Prostate gland (tissue), 2 donors: Measurements from ENCODE around the gene PNMA8C.

Experiments used
- POLR2A ChIP-seq: fragments of 450-650 bp; IDR thresholded peaks from one replicate; pipeline ENCODE4 v1.6.1; 2016; ENCODE audit warnings: antibody characterized with exemption, mild to moderate bottlenecking
- POLR2AphosphoS5 ChIP-seq: sonication (generic); formaldehyde crosslinking; IDR thresholded peaks from one replicate; pipeline ENCODE4 v1.6.1; 2017; ENCODE audit warnings: antibody characterized with exemption
- TF ChIP-seq, protein P1 (sequence below), 4 experiments: fragments of 200-600 bp in 2 of 4; fragments of 450-650 bp in 2 of 4; sonication (generic) in 2 of 4; IDR thresholded peaks; 1 replicate in 3 of 4; 2 replicates in 1 of 4; pipeline ENCODE4 v1.5.1; 2016 to 2019; ENCODE audit warnings: antibody characterized with exemption in 4 of 4, mild to moderate bottlenecking in 2 of 4, moderate library complexity in 2 of 4

DNA sequence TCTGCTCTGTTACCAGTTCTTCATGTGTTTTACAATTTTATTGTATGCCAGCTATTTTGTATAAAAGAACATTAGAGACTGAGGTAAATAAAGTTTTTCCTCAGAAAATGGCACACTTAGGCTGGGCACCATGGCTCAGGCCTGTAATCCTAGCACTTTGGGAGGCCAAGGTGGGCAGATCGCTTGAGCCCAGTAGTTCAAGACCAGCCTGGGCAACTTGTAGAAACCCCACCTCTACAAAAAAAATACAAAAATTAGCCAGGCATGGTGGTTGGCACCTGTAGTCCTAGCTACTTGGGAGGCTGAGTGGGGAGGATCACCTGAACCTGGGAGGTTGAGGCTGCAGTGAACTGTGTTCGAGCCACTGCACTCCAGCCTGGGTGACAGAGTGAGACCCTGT is 47.4 kb downstream of the PNMA8C start:
- TF ChIP-seq, protein P1, sequence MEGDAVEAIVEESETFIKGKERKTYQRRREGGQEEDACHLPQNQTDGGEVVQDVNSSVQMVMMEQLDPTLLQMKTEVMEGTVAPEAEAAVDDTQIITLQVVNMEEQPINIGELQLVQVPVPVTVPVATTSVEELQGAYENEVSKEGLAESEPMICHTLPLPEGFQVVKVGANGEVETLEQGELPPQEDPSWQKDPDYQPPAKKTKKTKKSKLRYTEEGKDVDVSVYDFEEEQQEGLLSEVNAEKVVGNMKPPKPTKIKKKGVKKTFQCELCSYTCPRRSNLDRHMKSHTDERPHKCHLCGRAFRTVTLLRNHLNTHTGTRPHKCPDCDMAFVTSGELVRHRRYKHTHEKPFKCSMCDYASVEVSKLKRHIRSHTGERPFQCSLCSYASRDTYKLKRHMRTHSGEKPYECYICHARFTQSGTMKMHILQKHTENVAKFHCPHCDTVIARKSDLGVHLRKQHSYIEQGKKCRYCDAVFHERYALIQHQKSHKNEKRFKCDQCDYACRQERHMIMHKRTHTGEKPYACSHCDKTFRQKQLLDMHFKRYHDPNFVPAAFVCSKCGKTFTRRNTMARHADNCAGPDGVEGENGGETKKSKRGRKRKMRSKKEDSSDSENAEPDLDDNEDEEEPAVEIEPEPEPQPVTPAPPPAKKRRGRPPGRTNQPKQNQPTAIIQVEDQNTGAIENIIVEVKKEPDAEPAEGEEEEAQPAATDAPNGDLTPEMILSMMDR (IDR thresholded peaks at IDR 0.05), result no peak
- TF ChIP-seq POLR2AphosphoS5, result no peak
- TF ChIP-seq POLR2A, result no peak
